Effector memory CD4-positive, alpha-beta T cell (primary cell): ENCODE data around the gene PTPRN2.
"Not testable (repeated sequence)": the region's sequence is repeated elsewhere in the genome, so short reads cannot be mapped to it uniquely, and the experiment has no call there.

ENCODE experiments used
- DNase-seq, 3 donors: peaks; one replicate each; pipeline ENCODE4 v3.0.0-alpha.2; 2020
- H3K27ac ChIP-seq: 2 replicates; pipeline ENCODE4 v1.7.0; 2013; ENCODE audit warnings: mild to moderate bottlenecking, low read length, moderate library complexity; ENCODE audit not compliant: insufficient read depth, poor library complexity, severe bottlenecking
- H3K27me3 ChIP-seq: replicated peaks from 2 replicates; pipeline ENCODE4 v1.7.0; 2013; ENCODE audit warnings: mild to moderate bottlenecking, low read length; ENCODE audit not compliant: insufficient read depth, control insufficient read depth, poor library complexity, severe bottlenecking
- H3K36me3 ChIP-seq: 2 replicates; pipeline ENCODE4 v1.7.0; 2013; ENCODE audit warnings: mild to moderate bottlenecking, low read length, moderate library complexity; ENCODE audit not compliant: control insufficient read depth, insufficient read depth
- H3K4me1 ChIP-seq: 2 replicates; pipeline ENCODE4 v1.7.0; 2013; ENCODE audit warnings: low read length, mild to moderate bottlenecking; ENCODE audit not compliant: control insufficient read depth, insufficient read depth, poor library complexity, severe bottlenecking
- H3K4me3 ChIP-seq: 2 replicates; pipeline ENCODE4 v1.7.0; 2013; ENCODE audit warnings: low read length, low read depth, mild to moderate bottlenecking; ENCODE audit not compliant: insufficient read depth, poor library complexity, severe bottlenecking
- H3K9me3 ChIP-seq: 2 replicates; pipeline ENCODE4 v1.7.0; 2013; ENCODE audit warnings: mild to moderate bottlenecking, low read length, moderate library complexity; ENCODE audit not compliant: control insufficient read depth

Gene PTPRN2

DNA sequence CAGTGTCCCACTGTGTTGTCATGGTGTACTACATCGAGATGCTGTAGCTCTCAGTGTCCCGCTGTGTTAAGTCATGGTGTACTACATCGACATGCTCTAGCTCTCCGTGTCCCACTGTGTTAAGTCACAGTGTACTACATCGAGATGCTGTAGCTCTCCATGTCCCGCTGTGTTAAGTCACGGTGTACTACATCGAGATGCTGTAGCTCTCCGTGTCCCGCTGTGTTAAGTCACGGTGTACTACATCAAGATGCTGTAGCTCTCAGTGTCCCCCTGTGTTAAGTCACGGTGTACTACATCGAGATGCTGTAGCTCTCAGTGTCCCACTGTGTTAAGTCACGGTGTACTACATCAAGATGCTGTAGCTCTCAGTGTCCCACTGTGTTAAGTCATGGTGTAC lies 169.2 kb downstream of the PTPRN2 start:
- not testable (repeated sequence) for DNase-seq, H3K36me3 ChIP-seq, H3K4me3 ChIP-seq, H3K4me1 ChIP-seq, H3K27ac ChIP-seq, H3K27me3 ChIP-seq, H3K9me3 ChIP-seq

DNA sequence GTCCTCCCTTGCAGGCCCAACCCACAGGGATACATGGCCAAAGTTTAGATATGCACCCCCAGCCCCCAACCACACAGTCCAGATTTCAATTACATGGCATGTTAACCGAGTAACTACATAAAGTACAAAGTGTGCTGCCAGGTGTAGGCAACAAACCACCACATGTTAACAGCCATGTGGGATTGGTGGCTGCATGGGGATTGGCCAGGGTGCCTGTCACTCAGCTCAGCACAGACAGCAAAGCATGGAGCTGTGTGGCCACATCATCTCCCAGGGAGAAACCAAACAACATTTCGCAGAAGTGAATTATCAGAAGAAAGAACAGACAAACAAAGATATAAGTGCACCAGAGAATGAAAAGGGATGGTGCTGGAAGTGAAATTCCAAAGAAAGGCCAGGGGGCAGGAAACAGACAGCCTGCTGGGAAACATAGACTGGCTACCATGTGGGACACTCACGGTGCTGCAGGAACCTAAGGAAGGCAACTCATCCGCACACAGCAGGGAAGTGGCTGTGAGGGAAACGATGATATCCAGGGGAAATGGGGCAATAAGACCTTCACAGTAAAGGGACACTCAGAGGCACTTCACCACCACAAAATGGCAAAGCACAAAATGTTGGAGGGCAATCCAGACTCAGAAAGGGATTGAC lies 171.2 kb downstream of the PTPRN2 start:
- Histone ChIP-seq H3K9me3 (no peaks in the 10 kb centered on the region), H3K27me3 (no peaks in the 10 kb centered on the region), H3K36me3 (no peaks in the 10 kb centered on the region), H3K4me3 (no peak overlapping the region), H3K4me1 (no peaks in the 10 kb centered on the region), H3K27ac (no peak overlapping the region)
- no peak for DNase-seq

- no peaks in the 10 kb centered on the region for H3K27me3 ChIP-seq
- no peaks in the 10 kb centered on the region for H3K36me3 ChIP-seq
- H3K4me3 ChIP-seq, result no peak overlapping the region
- no peak overlapping the region for H3K27ac ChIP-seq
- DNase-seq, result no peak
- no peaks in the 10 kb centered on the region for H3K9me3 ChIP-seq
- no peaks in the 10 kb centered on the region for H3K4me1 ChIP-seq
Measured at GRCh38 chr7:158415316-158415715, 172.3 kb downstream of the PTPRN2 start.

DNA sequence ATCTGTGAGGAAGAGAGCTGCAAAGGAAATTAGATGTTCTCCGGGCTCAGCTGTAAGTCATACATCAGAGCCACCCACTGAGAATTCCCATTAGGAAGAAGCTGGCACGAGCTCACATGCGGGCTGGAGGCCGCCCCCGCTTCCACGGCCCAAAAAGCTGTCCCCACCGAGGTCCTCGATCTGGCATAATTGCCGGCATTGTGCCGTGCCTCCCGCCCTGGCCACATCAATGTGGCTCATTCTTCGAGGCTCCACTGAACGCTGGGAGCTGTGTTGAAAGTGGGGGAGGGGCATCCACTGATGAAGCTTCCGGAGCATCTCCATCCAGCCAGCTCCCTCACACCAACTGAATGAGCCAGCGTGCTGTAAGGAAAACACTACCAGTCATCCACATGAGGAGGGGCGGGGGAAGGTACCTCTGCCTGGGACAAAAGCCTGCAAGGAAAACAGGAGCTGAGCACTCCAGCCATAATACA lies 173.1 kb downstream of the PTPRN2 start:
- Histone ChIP-seq H3K4me1 (no peaks in the 10 kb centered on the region), H3K36me3 (no peaks in the 10 kb centered on the region), H3K9me3 (no peaks in the 10 kb centered on the region), H3K4me3 (no peak overlapping the region), H3K27ac (no peak overlapping the region), H3K27me3 (no peaks in the 10 kb centered on the region)
- no peak for DNase-seq

GRCh38 chr7:158414002-158414401 lies 173.6 kb downstream of the PTPRN2 start:
- Histone ChIP-seq H3K4me1 (no peaks in the 10 kb centered on the region), H3K4me3 (no peak overlapping the region), H3K36me3 (no peaks in the 10 kb centered on the region), H3K27me3 (no peaks in the 10 kb centered on the region), H3K27ac (no peak overlapping the region), H3K9me3 (no peaks in the 10 kb centered on the region)
- no peak for DNase-seq

DNA sequence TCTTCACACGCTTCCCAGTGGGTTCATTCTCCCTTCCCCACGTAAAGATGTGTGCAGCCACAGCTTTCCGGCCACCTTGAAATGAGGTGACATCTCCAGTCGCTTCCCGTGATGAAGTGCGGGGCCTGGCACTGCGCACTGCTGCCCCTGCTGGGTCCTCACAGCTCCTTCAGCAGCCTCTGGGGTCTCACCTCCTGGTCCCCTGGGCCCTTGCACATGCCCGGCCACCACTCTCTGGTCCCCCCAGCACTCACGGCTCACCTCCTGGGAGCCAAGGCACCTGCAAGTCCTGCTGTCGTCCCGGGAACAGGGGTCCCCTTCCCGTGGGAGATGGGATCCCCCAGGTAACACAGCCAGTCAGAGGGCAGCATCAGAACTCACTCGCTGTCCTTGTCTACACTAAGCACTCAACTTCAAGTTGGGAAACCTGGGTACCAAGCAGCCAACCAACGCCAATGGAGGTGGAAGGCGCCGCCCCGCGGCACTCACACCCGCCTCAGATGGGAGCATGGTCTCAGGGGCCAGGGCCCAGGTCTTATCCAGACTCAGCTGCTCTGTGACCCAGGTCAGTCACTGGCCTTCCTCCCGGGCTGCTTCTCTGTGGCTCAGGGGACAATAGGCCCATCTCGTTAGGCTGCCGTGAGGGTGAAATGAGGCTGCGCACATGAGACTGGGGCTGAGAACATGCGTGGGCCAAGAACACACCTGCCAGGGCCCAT lies 176.2 kb downstream of the PTPRN2 start:
- H3K27ac ChIP-seq, result no peak overlapping the region
- DNase-seq, result no peak
- H3K27me3 ChIP-seq, result no peaks in the 10 kb centered on the region
- H3K9me3 ChIP-seq, result no peaks in the 10 kb centered on the region
- H3K4me1 ChIP-seq, result no peaks in the 10 kb centered on the region
- H3K4me3 ChIP-seq, result no peak overlapping the region
- H3K36me3 ChIP-seq, result no peaks in the 10 kb centered on the region

DNA sequence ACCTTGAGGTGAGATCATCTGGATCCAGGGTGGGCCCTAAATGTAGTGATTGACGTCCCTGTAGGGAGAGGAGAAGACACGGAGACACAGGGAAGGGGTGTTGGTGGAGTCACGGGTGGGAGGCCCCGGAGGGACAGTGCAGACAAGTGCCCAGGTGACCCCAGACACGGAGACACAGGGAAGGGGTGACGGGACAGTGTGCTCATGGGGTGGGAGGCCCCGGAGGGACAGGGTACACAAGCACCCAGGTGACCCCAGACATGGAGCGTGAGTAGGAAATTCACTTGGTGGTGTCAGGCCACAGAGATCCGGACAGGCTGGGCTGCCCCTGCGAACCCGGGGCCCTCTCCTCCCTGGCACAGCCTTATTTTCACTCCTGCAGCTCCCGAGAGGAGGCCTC lies 176.9 kb downstream of the PTPRN2 start:
- H3K4me3 ChIP-seq, result no peak overlapping the region
- no peaks in the 10 kb centered on the region for H3K9me3 ChIP-seq
- no peak overlapping the region for H3K27ac ChIP-seq
- H3K27me3 ChIP-seq, result no peaks in the 10 kb centered on the region
- no peaks in the 10 kb centered on the region for H3K4me1 ChIP-seq
- no peak for DNase-seq
- H3K36me3 ChIP-seq, result no peaks in the 10 kb centered on the region

DNA sequence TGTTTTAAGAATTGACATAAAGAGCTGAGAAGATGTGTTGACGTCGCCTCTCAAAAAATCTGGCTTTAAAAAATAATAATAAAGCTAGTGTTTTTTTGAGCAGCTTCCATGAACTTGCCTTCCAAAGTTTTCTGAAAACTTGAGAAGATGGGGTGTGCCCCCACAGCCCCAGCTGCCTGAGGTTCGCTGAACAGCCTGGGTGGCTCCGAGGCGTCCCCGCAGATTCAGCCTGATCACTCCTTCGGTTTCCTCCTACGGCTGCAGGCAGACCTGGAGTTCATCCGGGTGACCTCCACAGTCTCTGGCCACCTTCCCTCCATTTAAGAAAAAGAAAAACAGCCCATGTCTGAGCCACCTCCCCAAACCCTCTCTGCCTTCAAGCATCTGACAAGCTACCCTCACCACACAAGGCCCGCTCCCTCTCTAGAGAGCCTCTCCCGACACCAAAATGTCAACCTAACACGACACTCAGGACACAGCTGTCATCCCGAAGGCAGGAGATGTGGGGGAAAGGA lies 177.8 kb downstream of the PTPRN2 start:
- Histone ChIP-seq H3K27me3 (no peaks in the 10 kb centered on the region), H3K27ac (no peak overlapping the region), H3K9me3 (no peaks in the 10 kb centered on the region), H3K4me3 (no peak overlapping the region), H3K4me1 (no peaks in the 10 kb centered on the region), H3K36me3 (no peaks in the 10 kb centered on the region)
- no peak for DNase-seq

DNA sequence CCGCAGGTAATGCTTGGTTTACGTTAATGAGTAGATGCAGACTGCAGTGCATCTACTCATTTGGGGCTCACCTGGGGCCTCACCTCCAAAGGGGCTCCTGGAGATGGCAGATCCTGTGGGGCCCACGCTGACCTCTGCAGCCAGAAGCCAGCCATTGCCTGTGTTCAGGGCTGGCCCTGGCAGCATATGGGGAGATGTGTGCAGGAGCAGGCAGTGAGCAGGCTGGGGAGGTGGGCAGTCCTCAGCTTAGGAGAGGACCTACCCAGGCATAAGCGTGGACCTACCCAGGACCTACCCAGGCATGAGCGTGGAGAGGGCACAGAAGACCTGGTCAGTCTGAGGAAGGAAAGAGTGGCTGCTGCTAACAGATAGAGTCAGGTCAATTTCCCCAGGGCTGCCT lies 178.5 kb downstream of the PTPRN2 start:
- H3K4me3 ChIP-seq, result no peak overlapping the region
- no peaks in the 10 kb centered on the region for H3K27me3 ChIP-seq
- no peaks in the 10 kb centered on the region for H3K36me3 ChIP-seq
- no peak for DNase-seq
- H3K4me1 ChIP-seq, result no peaks in the 10 kb centered on the region
- H3K9me3 ChIP-seq, result no peaks in the 10 kb centered on the region
- no peak overlapping the region for H3K27ac ChIP-seq

DNA sequence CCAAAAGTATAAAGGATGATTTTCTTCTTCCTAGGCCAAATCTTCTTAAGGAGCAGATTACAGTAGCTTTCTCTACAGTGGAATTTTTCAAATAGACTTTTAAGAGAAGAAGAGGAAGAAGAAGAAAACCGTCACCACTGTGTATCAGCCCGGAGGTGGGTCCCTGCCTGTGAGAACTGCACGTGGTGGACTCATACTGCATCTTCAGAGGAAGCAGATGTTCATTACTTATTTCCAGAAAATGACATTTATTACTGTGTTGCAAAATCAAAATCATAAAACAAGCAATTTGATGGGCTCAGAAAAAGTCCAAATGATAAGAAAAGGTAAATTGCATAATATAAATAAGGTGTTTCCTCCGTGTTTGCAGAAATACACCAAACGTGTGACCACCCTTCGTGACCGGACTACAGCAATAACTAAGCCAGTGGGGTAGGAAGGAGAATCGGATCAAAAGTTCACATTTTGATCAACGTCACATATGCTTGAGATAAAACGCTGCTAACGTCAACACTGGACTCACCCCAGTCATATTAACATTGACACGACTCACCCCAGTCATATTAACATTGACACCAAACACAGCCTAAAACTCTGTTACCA lies 179.2 kb downstream of the PTPRN2 start:
- H3K9me3 ChIP-seq, result no peaks in the 10 kb centered on the region

More for the DNA sequence above, 179.2 kb downstream of the PTPRN2 start:
- Histone ChIP-seq H3K4me3 (no peak overlapping the region), H3K27me3 (no peaks in the 10 kb centered on the region), H3K4me1 (no peaks in the 10 kb centered on the region), H3K36me3 (no peaks in the 10 kb centered on the region), H3K27ac (no peak overlapping the region)
- no peak for DNase-seq
